Muscle layer of duodenum (tissue), 2 donors: ENCODE measurements around the gene TMEM150A.
"Not testable (repeated sequence)": the region's sequence is repeated elsewhere in the genome, so short reads cannot be mapped to it uniquely, and the experiment has no call there.

Experiments used
- H3K27ac ChIP-seq: one replicate; pipeline ENCODE4 v1.7.0; 2013; ENCODE audit warnings: mild to moderate bottlenecking, low read length
- H3K27me3 ChIP-seq: one replicate; pipeline ENCODE4 v1.7.0; 2013; ENCODE audit warnings: low read depth, mild to moderate bottlenecking, control low read depth, low read length
- H3K36me3 ChIP-seq, 2 donors: one replicate each; pipeline ENCODE4 v1.7.0; 2013; ENCODE audit warnings: low read length in 2 of 2, control low read depth in 1 of 2, mild to moderate bottlenecking in 1 of 2; ENCODE audit not compliant: insufficient read depth in 2 of 2, control insufficient read depth in 1 of 2
- H3K4me1 ChIP-seq, 2 donors: one replicate each; pipeline ENCODE4 v1.7.0; 2013; ENCODE audit warnings: low read length in 2 of 2, mild to moderate bottlenecking in 2 of 2, control low read depth in 1 of 2, moderate library complexity in 1 of 2; ENCODE audit not compliant: insufficient read depth in 2 of 2, control insufficient read depth in 1 of 2
- H3K4me3 ChIP-seq, 2 donors: one replicate each; pipeline ENCODE4 v1.7.0; 2013; ENCODE audit warnings: low read length in 2 of 2, low read depth in 1 of 2, mild to moderate bottlenecking in 1 of 2
- H3K9me3 ChIP-seq, 2 donors: one replicate each; pipeline ENCODE4 v1.7.0; 2013; ENCODE audit warnings: low read length in 2 of 2, control low read depth in 1 of 2, mild to moderate bottlenecking in 1 of 2; ENCODE audit not compliant: control insufficient read depth in 1 of 2
- donor health status: healthy.

The TMEM150A gene

GRCh38 chr2:85611217-85611704 lies 8.8 kb upstream of the TMEM150A start:
- peaks cover 0 to 26% of the 10 kb centered on the region in 2 donors for H3K4me1 ChIP-seq
- peaks cover 11 to 25% of the 10 kb centered on the region in 2 donors for H3K36me3 ChIP-seq
- no peaks in the 10 kb centered on the region for H3K27me3 ChIP-seq
- no peaks in the 10 kb centered on the region for H3K9me3 ChIP-seq
- peak overlapping the region; percentile 81 to 98 for H3K4me3 ChIP-seq
- peak overlapping the region; percentile 45 for H3K27ac ChIP-seq

GRCh38 chr2:85607268-85608215 lies 5.0 kb upstream of the TMEM150A start:
- Histone ChIP-seq H3K27me3 (no peaks in the 10 kb centered on the region), H3K4me3 (no peak overlapping the region), H3K36me3 (peaks cover 11 to 25% of the 10 kb centered on the region in 2 donors), H3K9me3 (no peaks in the 10 kb centered on the region), H3K4me1 (peaks cover 0 to 44% of the 10 kb centered on the region in 2 donors), H3K27ac (no peak overlapping the region)

- H3K4me3 ChIP-seq, result no peak overlapping the region
- H3K4me1 ChIP-seq, result peaks cover 8 to 47% of the 10 kb centered on the region in 2 donors
- H3K36me3 ChIP-seq, result peaks cover 11 to 25% of the 10 kb centered on the region in 2 donors
- H3K27me3 ChIP-seq, result no peaks in the 10 kb centered on the region
- H3K27ac ChIP-seq, result no peak overlapping the region
- H3K9me3 ChIP-seq, result no peaks in the 10 kb centered on the region
Observed at GRCh38 chr2:85606116-85606455, 3.6 kb upstream of the TMEM150A start.

- Histone ChIP-seq H3K4me3 (no peak overlapping the region), H3K27ac (no peak overlapping the region), H3K4me1 (peaks cover 8 to 43% of the 10 kb centered on the region in 2 donors), H3K9me3 (no peaks in the 10 kb centered on the region), H3K36me3 (peaks cover 11 to 25% of the 10 kb centered on the region in 2 donors), H3K27me3 (no peaks in the 10 kb centered on the region)
Observed at GRCh38 chr2:85605406-85606115, 3.1 kb upstream of the TMEM150A start.

GRCh38 chr2:85604568-85605339 lies 2.3 kb upstream of the TMEM150A start:
- no peaks in the 10 kb centered on the region for H3K9me3 ChIP-seq
- peaks cover 11 to 31% of the 10 kb centered on the region in 2 donors for H3K36me3 ChIP-seq
- no peak overlapping the region for H3K4me3 ChIP-seq
- H3K27me3 ChIP-seq, result no peaks in the 10 kb centered on the region
- peaks cover 8 to 36% of the 10 kb centered on the region in 2 donors for H3K4me1 ChIP-seq
- no peak overlapping the region for H3K27ac ChIP-seq

GRCh38 chr2:85604133-85604444 lies 1.6 kb upstream of the TMEM150A start:
- Histone ChIP-seq H3K36me3 (peaks cover 13 to 31% of the 10 kb centered on the region in 2 donors), H3K4me1 (peaks cover 8 to 32% of the 10 kb centered on the region in 2 donors), H3K4me3 (peak overlapping the region in 1 of 2 donors; percentile 79)
- not testable (repeated sequence) for H3K27ac ChIP-seq, H3K9me3 ChIP-seq, H3K27me3 ChIP-seq

- peak overlapping the region; percentile 65 for H3K27ac ChIP-seq
- H3K36me3 ChIP-seq, result peaks cover 20 to 31% of the 10 kb centered on the region in 2 donors
- no peaks in the 10 kb centered on the region for H3K9me3 ChIP-seq
- H3K4me1 ChIP-seq, result peaks cover 10 to 34% of the 10 kb centered on the region in 2 donors
- no peaks in the 10 kb centered on the region for H3K27me3 ChIP-seq
- H3K4me3 ChIP-seq, result peak overlapping the region; percentile 78 to 79
Observed at GRCh38 chr2:85601771-85602475, 575 bp downstream of the TMEM150A start.

GRCh38 chr2:85600951-85601770 lies 1.3 kb downstream of the TMEM150A start:
- peak overlapping the region; percentile 65 for H3K27ac ChIP-seq
- no peaks in the 10 kb centered on the region for H3K27me3 ChIP-seq
- H3K4me1 ChIP-seq, result peaks cover 17 to 42% of the 10 kb centered on the region in 2 donors
- no peaks in the 10 kb centered on the region for H3K9me3 ChIP-seq
- peak overlapping the region; percentile 78 to 79 for H3K4me3 ChIP-seq
- peaks cover 22 to 27% of the 10 kb centered on the region in 2 donors for H3K36me3 ChIP-seq

GRCh38 chr2:85600235-85600575 lies 2.3 kb downstream of the TMEM150A start:
- H3K27ac ChIP-seq, result no peak overlapping the region
- H3K4me1 ChIP-seq, result peaks cover 19 to 37% of the 10 kb centered on the region in 2 donors

More at GRCh38 chr2:85600235-85600575, 2.3 kb downstream of the TMEM150A start:
- H3K36me3 ChIP-seq, result peaks cover 22 to 27% of the 10 kb centered on the region in 2 donors
- no peaks in the 10 kb centered on the region for H3K27me3 ChIP-seq
- no peaks in the 10 kb centered on the region for H3K9me3 ChIP-seq
- no peak overlapping the region for H3K4me3 ChIP-seq
